Measurements from ENCODE around the gene ATP10A.
"Not testable (repeated sequence)": the region's sequence is repeated elsewhere in the genome, so short reads cannot be mapped to it uniquely, and the experiment has no call there.

Gene ATP10A

DNA sequence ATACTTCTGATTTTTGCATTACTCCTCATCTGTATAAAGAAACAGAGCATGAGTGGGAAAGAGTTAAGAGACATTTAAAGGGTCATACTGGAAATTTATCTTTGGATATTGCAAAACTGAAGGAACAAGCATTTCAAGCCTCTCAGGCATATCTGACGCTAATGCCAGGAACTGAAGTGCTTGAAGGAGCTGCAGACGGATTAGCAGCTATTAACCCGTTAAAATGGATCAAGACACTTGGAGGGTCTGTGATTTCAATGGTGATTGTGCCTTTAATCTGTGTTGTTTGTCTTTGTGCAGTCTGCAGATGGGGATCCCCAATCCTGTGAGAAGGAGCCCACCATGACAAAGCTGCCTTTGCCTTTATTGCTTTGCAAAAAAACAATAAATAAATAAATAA, 221.8 kb downstream of the ATP10A start:
- DNase-seq: no peak

DNA sequence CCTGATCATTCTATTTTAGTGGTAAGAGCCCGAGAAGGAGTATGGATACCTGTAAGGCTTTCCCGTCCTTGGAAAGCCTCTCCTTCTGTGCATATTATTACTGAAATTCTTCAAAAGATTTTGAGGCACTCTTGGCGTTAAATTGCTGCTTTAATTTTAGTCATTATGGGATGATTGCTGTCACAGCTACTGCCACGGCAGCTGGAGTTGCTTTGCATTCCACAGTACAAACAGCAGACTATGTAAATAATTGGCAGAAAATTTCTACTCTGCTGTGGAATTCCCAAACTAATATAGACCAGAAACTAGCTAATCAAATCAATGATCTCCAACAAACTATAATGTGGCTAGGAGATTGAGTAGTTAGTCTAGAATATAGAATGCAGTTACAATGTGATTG, 222.2 kb downstream of the ATP10A start:
- DNase-seq: not testable (repeated sequence)

DNA sequence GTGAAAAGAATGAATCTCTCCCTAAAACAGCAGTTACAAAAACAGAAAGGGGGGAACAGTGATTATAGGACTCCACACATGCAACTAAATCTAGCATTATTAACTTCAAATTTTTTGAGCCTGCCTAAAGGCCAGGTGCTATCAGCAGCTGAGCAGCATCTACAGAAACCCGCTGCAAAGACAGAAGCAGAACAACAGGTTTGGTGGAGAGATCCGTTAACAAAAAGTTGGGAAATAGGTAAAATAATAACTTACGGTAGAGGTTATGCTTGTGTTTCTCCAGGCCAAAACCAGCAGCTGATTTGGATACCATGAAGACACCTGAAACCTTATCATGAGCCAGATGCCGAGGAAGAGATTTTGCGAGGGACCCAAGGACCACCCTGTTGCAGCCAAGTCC, 222.7 kb downstream of the ATP10A start:
- no peak for DNase-seq

DNA sequence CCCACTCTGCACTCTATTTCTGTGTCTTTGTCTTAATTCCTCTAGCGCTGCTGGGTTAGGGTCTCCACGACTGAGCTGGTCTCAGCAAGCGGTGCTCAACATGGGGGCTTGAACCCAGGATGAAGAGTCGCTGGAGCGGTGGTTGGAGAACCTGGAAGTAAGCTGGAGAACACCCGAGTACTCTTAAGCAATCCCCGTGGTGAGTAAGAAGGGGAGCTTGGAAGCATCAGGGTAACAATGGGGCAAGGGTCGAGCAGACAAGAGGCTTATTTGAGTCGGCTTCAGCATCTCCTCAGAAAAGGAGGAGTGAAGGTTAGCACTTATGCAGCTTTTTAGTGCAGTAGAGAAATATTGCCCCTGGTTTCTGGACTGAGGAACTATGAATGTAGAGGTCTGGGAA, 226.6 kb downstream of the ATP10A start:
- DNase-seq: not testable (repeated sequence)

DNA sequence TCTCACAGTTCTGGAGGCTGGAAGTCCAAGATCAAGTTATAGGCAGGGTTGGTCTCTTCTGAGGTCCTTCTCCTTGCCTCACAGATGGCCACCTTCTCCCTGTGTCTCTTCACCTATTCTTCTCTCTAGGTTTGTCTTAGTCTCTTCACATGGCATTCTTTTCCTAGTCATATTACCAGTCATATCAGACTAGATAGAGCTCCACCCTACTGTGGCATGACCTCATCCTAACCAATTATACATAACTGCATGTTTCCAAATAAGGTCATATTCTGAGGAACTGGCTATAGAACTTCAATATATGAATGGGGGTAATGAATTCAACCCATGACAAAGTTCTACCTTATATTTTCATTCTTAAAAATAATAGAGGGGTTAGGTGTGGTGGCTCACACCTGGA, 227.9 kb downstream of the ATP10A start:
- DNase-seq: no peak

DNA sequence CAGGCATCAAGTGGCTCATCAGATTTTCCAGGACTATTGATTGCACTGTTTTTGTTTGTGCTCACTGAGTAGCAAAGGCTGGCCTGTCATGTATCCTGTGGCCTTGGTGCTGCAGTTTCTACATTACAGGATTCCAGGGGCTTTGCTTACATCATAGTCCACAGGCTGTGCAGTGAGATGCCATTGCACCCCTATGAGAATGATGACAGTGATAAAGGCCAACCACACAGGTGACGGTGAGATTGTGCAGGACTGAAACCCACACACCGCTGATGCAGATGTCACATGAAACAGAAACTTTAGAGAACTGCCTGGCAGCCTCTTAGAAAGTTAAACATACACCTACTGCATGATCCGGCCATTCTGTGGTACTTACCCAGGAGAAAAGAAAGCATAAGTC, 229.3 kb downstream of the ATP10A start:
- no peak for DNase-seq

DNA sequence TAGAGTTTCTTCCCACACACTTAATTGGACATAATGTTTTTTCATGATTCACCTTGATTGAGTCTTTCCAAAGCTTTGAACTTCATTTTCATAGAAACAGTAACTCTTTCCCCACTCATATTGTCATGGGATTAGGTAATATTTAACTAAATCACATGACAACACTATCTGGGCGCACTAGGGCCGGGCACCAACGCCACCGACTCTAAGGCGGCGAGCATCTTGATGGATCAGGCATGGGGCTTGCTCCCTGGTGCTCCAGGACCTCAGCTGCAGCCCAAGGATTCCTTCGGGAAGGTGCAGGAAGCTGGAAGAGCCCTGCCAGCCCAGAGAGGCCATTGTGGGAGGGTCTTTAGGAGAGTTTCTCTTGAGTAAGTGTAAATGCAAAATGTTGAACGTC, 231.2 kb downstream of the ATP10A start:
- no peak for DNase-seq
